ENCODE measurements around the gene CFAP141.

Gene CFAP141

GRCh38 chr1:154154534-154155191, 51.5 kb downstream of the CFAP141 start, which contains the start of gene NUP210L:
Gene NUP210L, minus strand, starts transcription at chr1:154155073.
- TF ChIP-seq TAF1 (IDR thresholded peaks at IDR 0.05; ENCODE audit: borderline replicate concordance, insufficient read depth, low read length) (no peak), SIN3A (IDR thresholded peaks at IDR 0.05; ENCODE audit: borderline replicate concordance, insufficient read depth, low read length) (no peak), REST (IDR thresholded peaks at IDR 0.05; ENCODE audit: insufficient read depth in 1 of 2, low read depth in 2 of 2, low read length in 2 of 2) (no peak), POLR2AphosphoS5 (IDR thresholded peaks at IDR 0.05; ENCODE audit: low read depth, low read length) (no peak), FOXP2 (optimal IDR thresholded peaks at IDR 0.05; ENCODE audit: borderline replicate concordance, extremely low read depth, extremely low read length, insufficient read depth) (peak; percentile 28)

GRCh38 chr1:154154053-154154452, 52.1 kb downstream of the CFAP141 start:
- no peak for TF ChIP-seq REST (IDR thresholded peaks at IDR 0.05; ENCODE audit: insufficient read depth in 1 of 2, low read depth in 2 of 2, low read length in 2 of 2)
- TF ChIP-seq TAF1 (IDR thresholded peaks at IDR 0.05; ENCODE audit: borderline replicate concordance, insufficient read depth, low read length) = no peak
- TF ChIP-seq FOXP2 (optimal IDR thresholded peaks at IDR 0.05; ENCODE audit: borderline replicate concordance, extremely low read depth, extremely low read length, insufficient read depth) = no peak
- TF ChIP-seq SIN3A (IDR thresholded peaks at IDR 0.05; ENCODE audit: borderline replicate concordance, insufficient read depth, low read length) = no peak
- TF ChIP-seq POLR2AphosphoS5 (IDR thresholded peaks at IDR 0.05; ENCODE audit: low read depth, low read length) = no peak

GRCh38 chr1:154151311-154151710, 54.8 kb downstream of the CFAP141 start:
- no peak for TF ChIP-seq POLR2AphosphoS5 (IDR thresholded peaks at IDR 0.05; ENCODE audit: low read depth, low read length)

Data from PFSK-1 (cell line).